CD8-positive, alpha-beta memory T cell (primary cell): ENCODE results near the gene CELA3A. TPM values are rescaled to one million over a fixed set of nuclear protein-coding genes. Genes with fewer than 3 reads are reported as not detected.

Experiments used
- CTCF ChIA-PET: fragments of 350-600 bp; sonication (Branson Sonifier 250); formaldehyde crosslinking; loops from one replicate; lab custom pipeline; 2021; ENCODE audit warnings: antibody characterized with exemption; lab: Charles Lee
- POLR2A ChIA-PET: fragments of 350-600 bp; sonication (Branson Sonifier 250); formaldehyde crosslinking; loops from one replicate; lab custom pipeline; 2021; ENCODE audit warnings: antibody characterized with exemption; lab: Charles Lee
- DNase-seq, 5 donors: peaks; one replicate each; pipeline versions ENCODE4 v3.0.0 to v3.0.0-alpha.2; 2020 to 2022; ENCODE audit warnings: mixed read lengths in 1 of 5
- H3K27ac ChIP-seq: one replicate; pipeline ENCODE4 v1.7.0; 2013; ENCODE audit warnings: low read depth, mild to moderate bottlenecking, low read length, moderate library complexity
- H3K27me3 ChIP-seq: 2 replicates; pipeline ENCODE4 v1.7.0; 2013; ENCODE audit warnings: low read length, mild to moderate bottlenecking; ENCODE audit not compliant: insufficient read depth, poor library complexity, severe bottlenecking
- H3K36me3 ChIP-seq: 2 replicates; pipeline ENCODE4 v1.7.0; 2013; ENCODE audit warnings: mild to moderate bottlenecking, low read length, moderate library complexity; ENCODE audit not compliant: insufficient read depth
- H3K4me1 ChIP-seq: 2 replicates; pipeline ENCODE4 v1.7.0; 2013; ENCODE audit warnings: mild to moderate bottlenecking, low read length, moderate library complexity; ENCODE audit not compliant: insufficient read depth
- H3K4me3 ChIP-seq: 2 replicates; pipeline ENCODE4 v1.7.0; 2013; ENCODE audit warnings: mild to moderate bottlenecking, low read length
- H3K9me3 ChIP-seq: 2 replicates; pipeline ENCODE4 v1.7.0; 2013; ENCODE audit warnings: mild to moderate bottlenecking, low read length
- H3K27ac Mint-ChIP-seq, 8 donors: one replicate each; pipeline ENCODE4 v1.8.0; 2020 to 2021; ENCODE audit warnings: mixed read lengths in 8 of 8, mild to moderate bottlenecking in 6 of 8, inconsistent platforms in 3 of 8, moderate library complexity in 3 of 8
- H3K27me3 Mint-ChIP-seq, 2 donors: one replicate each; pipeline ENCODE4 v1.8.0; 2020 to 2021; ENCODE audit warnings: mixed read lengths in 2 of 2, mild to moderate bottlenecking in 1 of 2, moderate library complexity in 1 of 2
- H3K36me3 Mint-ChIP-seq, 3 donors: one replicate each; pipeline ENCODE4 v1.8.0; 2020 to 2021; ENCODE audit warnings: mixed read lengths in 3 of 3, inconsistent platforms in 1 of 3, mild to moderate bottlenecking in 1 of 3
- H3K4me1 Mint-ChIP-seq, 3 donors: one replicate each; pipeline ENCODE4 v1.8.0; 2020 to 2021; ENCODE audit warnings: mixed read lengths in 3 of 3, inconsistent platforms in 1 of 3, mild to moderate bottlenecking in 1 of 3
- H3K4me3 Mint-ChIP-seq, 7 donors: one replicate each; pipeline ENCODE4 v1.8.0; 2020 to 2021; ENCODE audit warnings: mixed read lengths in 7 of 7, mild to moderate bottlenecking in 6 of 7, moderate library complexity in 4 of 7, inconsistent platforms in 2 of 7
- H3K9me3 Mint-ChIP-seq, 5 donors: one replicate each; pipeline ENCODE4 v1.8.0; 2020 to 2022; ENCODE audit warnings: mixed read lengths in 5 of 5, mild to moderate bottlenecking in 3 of 5, moderate library complexity in 2 of 5, inconsistent platforms in 1 of 5
- polyA plus RNA-seq: library from polyadenylated mRNA; unstranded; fragments of 300-500 nt; fragmentation: Illumina TruSeq; gene quantifications from one replicate; pipeline ENCODE4 v1.2.3, GENCODE V29; 2021
- total RNA-seq, 2 experiments: library from RNA; stranded (reverse); gene quantifications; one replicate each; pipeline ENCODE4 v1.2.3, GENCODE V29; 2021

Gene CELA3A
- total and polyA plus RNA-seq, 3 experiments from 2014 or later = not detected

DNA sequence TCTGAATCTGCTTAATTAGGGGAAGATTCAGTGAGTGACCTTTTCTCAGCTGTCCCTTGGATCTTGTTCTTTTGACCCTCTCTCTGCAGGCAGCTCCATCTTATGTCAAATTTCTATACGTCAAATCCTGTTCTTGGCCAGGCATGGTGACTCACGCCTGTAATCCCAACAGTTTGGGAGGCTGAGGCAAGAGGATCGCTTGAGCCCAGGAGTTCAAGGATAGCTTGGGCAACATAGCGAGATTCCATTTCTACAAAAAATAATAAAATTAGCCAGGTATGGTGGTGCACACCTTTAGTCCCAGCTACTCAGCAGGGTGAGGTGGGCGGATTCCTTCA is 38.8 kb downstream of the CELA3A start:
- peaks cover 48 to 62% (median 59%) of the 10 kb centered on the region in 3 donors for H3K4me1 Mint-ChIP-seq
- H3K36me3 Mint-ChIP-seq = peaks cover 0 to 3% (median 2%) of the 10 kb centered on the region in 3 donors

DNA sequence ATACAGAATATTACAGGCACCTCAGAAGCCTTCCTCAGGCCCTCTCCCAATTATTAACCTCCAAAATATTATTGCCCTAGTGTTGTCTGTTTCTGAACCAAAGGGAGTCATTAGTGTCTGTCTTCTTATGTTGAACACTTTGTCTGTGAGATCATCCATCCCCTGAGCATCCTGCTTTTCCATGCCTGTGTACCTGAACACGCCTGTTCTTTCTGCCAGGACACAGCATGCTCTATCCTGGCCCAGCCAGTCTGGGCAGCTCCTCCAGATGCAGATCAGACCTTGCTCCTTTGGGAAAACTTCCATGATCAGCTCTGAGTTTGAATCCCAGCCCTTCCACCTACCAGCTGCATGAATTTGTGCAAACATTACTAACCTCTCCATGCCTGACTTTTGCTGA is 40.0 kb downstream of the CELA3A start:
- H3K4me3 ChIP-seq = no peak overlapping the region
- H3K4me3 Mint-ChIP-seq = peak overlapping the region in 4 of 7 donors; percentile 15 to 58 (median 41)
- peak overlapping the region; percentile 30 to 99 (median 96) for H3K27ac Mint-ChIP-seq
- no peaks in the 10 kb centered on the region for H3K9me3 Mint-ChIP-seq
- H3K4me1 ChIP-seq = peaks cover 74% of the 10 kb centered on the region
- no peaks in the 10 kb centered on the region for H3K36me3 ChIP-seq
- peaks cover 0 to 5% (median 5%) of the 10 kb centered on the region in 3 donors for H3K36me3 Mint-ChIP-seq
- peaks cover 50 to 69% (median 66%) of the 10 kb centered on the region in 3 donors for H3K4me1 Mint-ChIP-seq
- no peak for DNase-seq
- ChIA-PET POLR2A (interaction anchor here (4.6 kb wide), 1 partner anchor 11 kb away, joined by 90 read pairs; the partner anchor contains the start of gene CDC42), CTCF (interaction anchor here (1.0 to 5.4 kb wide), 2 partner anchors 11 to 17 kb away, joined by 3 to 58 read pairs; partner anchors contain the start of gene CDC42)
- H3K9me3 ChIP-seq = no peaks in the 10 kb centered on the region
- no peak overlapping the region for H3K27ac ChIP-seq
- no peaks in the 10 kb centered on the region for H3K27me3 Mint-ChIP-seq
- no peaks in the 10 kb centered on the region for H3K27me3 ChIP-seq

More for the DNA sequence above, 38.8 kb downstream of the CELA3A start:
- H3K4me3 Mint-ChIP-seq = peak overlapping the region; percentile 63 to 85 (median 81)
- H3K27me3 Mint-ChIP-seq = no peaks in the 10 kb centered on the region
- Histone ChIP-seq H3K27ac (peak overlapping the region; percentile 84), H3K27me3 (no peaks in the 10 kb centered on the region), H3K4me1 (peaks cover 72% of the 10 kb centered on the region), H3K36me3 (no peaks in the 10 kb centered on the region), H3K9me3 (no peaks in the 10 kb centered on the region), H3K4me3 (peak overlapping the region; percentile 30)
- ChIA-PET CTCF (interaction anchor here (0.7 to 5.4 kb wide), 8 partner anchors 9 to 258 kb away, joined by 3 to 58 read pairs (median 4); partner anchors contain the start of gene CDC42), POLR2A (interaction anchor here (1.0 to 5.1 kb wide), 6 partner anchors 9 to 65 kb away, joined by 4 to 90 read pairs (median 6); partner anchors contain the start of gene CDC42)
- H3K27ac Mint-ChIP-seq = peak overlapping the region; percentile 97 to 99 (median 99)
- H3K9me3 Mint-ChIP-seq = no peaks in the 10 kb centered on the region
- no peak for DNase-seq

DNA sequence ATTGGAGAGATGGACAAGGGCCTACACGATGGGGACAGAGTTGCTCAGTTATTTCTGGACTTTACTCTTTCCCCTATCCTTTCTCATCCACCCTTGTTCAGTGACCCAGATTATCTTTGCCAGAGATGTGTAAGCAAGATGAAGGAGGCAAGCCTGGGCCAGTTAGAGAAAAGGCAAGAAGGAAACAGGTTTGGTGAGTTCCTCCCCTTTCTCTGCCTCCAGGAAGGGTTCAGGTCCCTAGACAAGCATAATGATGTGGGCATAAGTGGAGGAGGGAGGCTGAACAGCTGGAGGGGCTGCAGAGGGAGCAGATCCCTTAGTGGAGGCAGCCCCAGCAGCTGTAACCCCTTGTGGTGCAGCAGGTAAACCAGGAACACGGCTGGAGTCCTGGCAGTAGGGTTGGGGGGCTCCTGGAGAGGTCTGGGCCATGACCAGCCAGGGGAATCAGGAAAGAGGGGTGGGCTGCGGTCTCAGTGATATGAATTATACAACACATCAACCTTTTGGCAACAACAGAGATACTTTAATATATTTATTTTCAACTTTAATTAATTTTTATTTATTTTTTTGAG is 41.8 kb downstream of the CELA3A start:
- H3K36me3 ChIP-seq = no peaks in the 10 kb centered on the region
- ChIA-PET CTCF (interaction anchor here (1.4 kb wide), 1 partner anchor 19 kb away, joined by 3 read pairs; no protein-coding TSS in a partner anchor), POLR2A (no interaction called here)
- peaks cover 60% of the 10 kb centered on the region for H3K4me1 ChIP-seq
- Mint-ChIP-seq H3K27me3 (no peaks in the 10 kb centered on the region), H3K36me3 (peaks cover 0 to 5% (median 4%) of the 10 kb centered on the region in 3 donors), H3K9me3 (no peaks in the 10 kb centered on the region), H3K4me3 (peak overlapping the region in 1 of 7 donors; percentile 15), H3K4me1 (peaks cover 45 to 64% (median 59%) of the 10 kb centered on the region in 3 donors), H3K27ac (peak overlapping the region; percentile 41 to 97 (median 92))
- no peak overlapping the region for H3K4me3 ChIP-seq
- H3K9me3 ChIP-seq = no peaks in the 10 kb centered on the region
- DNase-seq = no peak
- H3K27ac ChIP-seq = no peak overlapping the region
- no peaks in the 10 kb centered on the region for H3K27me3 ChIP-seq

DNA sequence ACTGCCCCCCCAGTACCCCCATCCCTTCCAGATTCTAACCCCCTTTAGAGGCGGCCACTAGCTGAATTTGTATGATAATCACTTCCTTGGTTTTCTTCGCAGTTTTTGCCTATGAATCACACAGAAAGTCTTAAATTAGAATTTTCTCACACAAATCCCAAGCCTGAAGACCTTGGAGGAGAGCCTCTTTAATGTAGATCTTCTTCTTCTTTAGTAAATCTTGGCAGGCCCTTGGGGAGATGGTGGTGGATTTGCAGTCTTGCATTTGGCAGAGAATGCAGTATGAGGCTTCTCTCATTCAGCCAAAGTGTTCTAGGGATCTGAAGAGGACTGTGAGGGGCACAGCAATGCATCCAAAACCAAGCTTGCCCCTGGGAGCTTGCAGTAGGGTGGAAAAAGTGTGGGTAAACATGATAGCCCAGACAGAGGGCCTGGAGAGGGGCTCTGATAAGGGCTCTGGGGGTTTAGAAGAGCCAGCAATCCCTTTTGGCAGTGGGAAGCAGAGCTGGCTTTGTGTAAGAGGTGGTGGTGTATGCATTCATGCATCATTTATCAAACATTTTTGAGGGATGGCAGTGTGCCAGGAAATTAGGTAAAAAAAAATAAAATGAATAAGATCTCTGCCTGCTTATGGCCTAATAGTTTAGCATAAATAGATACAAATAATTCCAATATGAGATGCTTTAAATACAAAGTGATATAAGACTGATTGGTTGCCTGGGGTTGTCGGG is 43.4 kb downstream of the CELA3A start:
- Histone ChIP-seq H3K27ac (no peak overlapping the region), H3K4me3 (no peak overlapping the region), H3K36me3 (no peaks in the 10 kb centered on the region), H3K27me3 (no peaks in the 10 kb centered on the region), H3K9me3 (no peaks in the 10 kb centered on the region), H3K4me1 (peaks cover 58% of the 10 kb centered on the region)
- DNase-seq = no peak
- CTCF ChIA-PET = no interaction called here
- H3K27me3 Mint-ChIP-seq = no peaks in the 10 kb centered on the region
- peaks cover 44 to 64% (median 59%) of the 10 kb centered on the region in 3 donors for H3K4me1 Mint-ChIP-seq
- peaks cover 0 to 5% (median 4%) of the 10 kb centered on the region in 3 donors for H3K36me3 Mint-ChIP-seq
- H3K9me3 Mint-ChIP-seq = no peaks in the 10 kb centered on the region
- POLR2A ChIA-PET = interaction anchor here (0.6 to 1.1 kb wide), 2 partner anchors 7 to 19 kb away, joined by 3 read pairs; no protein-coding TSS in a partner anchor
- peak overlapping the region in 1 of 7 donors; percentile 46 for H3K4me3 Mint-ChIP-seq
- peak overlapping the region in 6 of 8 donors; percentile 22 to 84 (median 57) for H3K27ac Mint-ChIP-seq

DNA sequence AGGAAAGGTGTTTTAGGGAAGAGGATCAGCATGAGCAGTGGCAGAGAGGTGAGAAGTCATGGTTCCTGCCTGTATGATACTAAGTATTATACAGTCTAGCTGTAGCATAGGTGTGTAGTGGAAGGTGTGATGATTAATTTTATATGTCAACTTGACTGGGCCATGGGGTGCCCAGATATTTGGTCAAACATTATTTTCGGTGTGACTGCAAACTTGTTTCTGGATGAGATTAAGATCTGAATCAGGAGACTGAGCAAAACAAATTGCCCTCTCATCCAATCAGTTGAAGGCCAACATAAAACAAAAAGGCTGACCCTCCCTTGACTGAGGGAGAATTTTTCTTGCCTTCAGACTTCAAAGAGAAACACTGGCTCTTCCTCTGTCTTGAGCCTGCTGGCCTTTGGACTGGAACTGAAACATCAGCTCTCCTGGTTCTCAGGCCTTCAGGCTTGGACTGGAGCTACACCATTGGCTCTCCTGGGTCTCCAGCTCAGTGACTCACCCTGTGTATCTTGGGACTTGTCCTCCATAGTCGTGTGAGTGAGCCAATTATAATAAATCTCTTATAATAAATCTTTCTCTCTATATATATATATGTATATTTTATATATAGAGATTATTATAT is 44.3 kb downstream of the CELA3A start:
- Histone ChIP-seq H3K4me3 (no peak overlapping the region), H3K36me3 (no peaks in the 10 kb centered on the region), H3K27ac (no peak overlapping the region), H3K9me3 (no peaks in the 10 kb centered on the region), H3K27me3 (no peaks in the 10 kb centered on the region), H3K4me1 (peaks cover 50% of the 10 kb centered on the region)
- no peak for DNase-seq
- CTCF ChIA-PET = no interaction called here
- H3K27me3 Mint-ChIP-seq = no peaks in the 10 kb centered on the region
- H3K4me3 Mint-ChIP-seq = peak overlapping the region in 2 of 7 donors; percentile 2 to 46
- H3K4me1 Mint-ChIP-seq = peaks cover 37 to 60% (median 51%) of the 10 kb centered on the region in 3 donors
- peaks cover 0 to 5% (median 4%) of the 10 kb centered on the region in 3 donors for H3K36me3 Mint-ChIP-seq
- H3K27ac Mint-ChIP-seq = peak overlapping the region in 6 of 8 donors; percentile 22 to 84 (median 52)
- POLR2A ChIA-PET = interaction anchor here (1.1 kb wide), 1 partner anchor 20 kb away, joined by 3 read pairs; no protein-coding TSS in a partner anchor
- H3K9me3 Mint-ChIP-seq = no peaks in the 10 kb centered on the region

DNA sequence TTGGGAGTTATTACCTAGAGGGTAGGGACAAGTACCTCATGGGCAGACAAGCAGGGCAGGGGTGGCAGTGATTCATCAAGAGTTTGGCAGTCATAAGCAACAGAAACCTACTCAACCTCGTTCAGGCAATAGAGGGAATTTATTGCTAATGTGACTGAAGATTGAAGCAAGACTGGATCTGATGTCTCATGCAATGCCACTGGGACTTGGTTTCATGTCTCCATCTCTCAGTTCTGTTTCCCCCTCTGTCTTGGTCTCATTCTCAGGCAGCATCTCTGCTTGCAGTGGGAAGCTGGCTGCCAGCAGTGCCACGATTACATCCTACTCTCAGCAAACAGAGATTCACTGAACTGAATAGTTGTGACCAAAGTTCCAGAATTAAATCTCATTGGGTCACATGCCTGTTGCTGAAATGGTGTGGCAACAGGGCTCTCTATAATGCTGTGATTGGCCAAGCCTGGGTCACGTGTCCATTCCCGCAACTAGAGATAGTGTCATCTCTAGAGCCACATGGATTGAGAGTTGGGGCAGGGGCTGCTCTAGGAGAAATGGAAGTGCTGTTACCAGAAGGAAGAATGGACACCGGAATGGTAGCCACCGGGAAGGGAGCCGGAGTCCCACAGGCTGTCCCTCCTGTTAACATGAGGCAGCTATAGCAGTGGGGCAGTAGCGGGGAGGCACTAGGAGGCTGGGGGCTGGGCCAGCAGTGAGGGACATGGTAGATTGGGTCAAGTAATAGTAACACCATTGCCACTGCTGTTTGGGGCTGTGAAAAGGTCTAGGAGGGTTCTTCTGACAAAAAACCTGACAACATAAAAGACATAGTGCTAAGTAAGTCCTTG is 47.1 kb downstream of the CELA3A start:
- ChIA-PET POLR2A (interaction anchor here (0.6 to 1.3 kb wide), 3 partner anchors 9 to 65 kb away, joined by 4 read pairs; no protein-coding TSS in a partner anchor), CTCF (interaction anchor here (1.2 to 7.4 kb wide), 2 partner anchors 9 to 20 kb away, joined by 3 to 42 read pairs; no protein-coding TSS in a partner anchor)
- Mint-ChIP-seq H3K27me3 (peaks cover 0 to 2% of the 10 kb centered on the region in 2 donors), H3K9me3 (peaks cover 0 to 3% (median 0%) of the 10 kb centered on the region in 5 donors), H3K27ac (peak overlapping the region in 2 of 8 donors; percentile 19 to 23), H3K4me3 (peak overlapping the region in 2 of 7 donors; percentile 2 to 66), H3K36me3 (peaks cover 5 to 6% (median 6%) of the 10 kb centered on the region in 3 donors), H3K4me1 (peaks cover 31 to 52% (median 46%) of the 10 kb centered on the region in 3 donors)
- no peaks in the 10 kb centered on the region for H3K27me3 ChIP-seq
- no peak for DNase-seq
- H3K4me1 ChIP-seq = peaks cover 30% of the 10 kb centered on the region
- H3K27ac ChIP-seq = peak overlapping the region; percentile 16
- no peaks in the 10 kb centered on the region for H3K36me3 ChIP-seq
- no peak overlapping the region for H3K4me3 ChIP-seq
- H3K9me3 ChIP-seq = no peaks in the 10 kb centered on the region

DNA sequence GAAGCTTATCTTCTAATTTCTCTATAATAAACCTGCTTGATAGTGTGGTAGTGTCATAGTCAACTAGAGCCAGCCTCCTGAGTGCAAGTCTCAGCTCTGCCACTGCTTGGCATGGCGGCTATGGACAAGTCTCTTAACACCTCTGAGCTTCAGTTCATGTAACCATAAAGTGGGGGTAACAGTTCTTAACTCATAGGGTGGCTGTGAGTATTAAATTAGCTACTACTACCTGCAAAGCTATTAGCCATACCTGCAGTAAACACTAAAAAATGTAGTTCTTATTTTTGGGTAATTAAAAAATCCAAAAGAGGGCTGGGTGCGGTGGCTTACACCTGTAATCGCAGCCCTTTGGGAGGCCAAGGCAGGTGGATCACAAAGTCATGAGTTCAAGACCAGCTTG is 48.9 kb downstream of the CELA3A start:
- Mint-ChIP-seq H3K9me3 (peaks cover 0 to 3% (median 0%) of the 10 kb centered on the region in 5 donors), H3K27me3 (peaks cover 0 to 2% of the 10 kb centered on the region in 2 donors), H3K4me1 (peaks cover 33 to 54% (median 51%) of the 10 kb centered on the region in 3 donors), H3K36me3 (peaks cover 3 to 19% (median 6%) of the 10 kb centered on the region in 3 donors), H3K4me3 (peak overlapping the region in 1 of 7 donors; percentile 45), H3K27ac (peak overlapping the region in 3 of 8 donors; percentile 32 to 66 (median 36))
- Histone ChIP-seq H3K4me3 (no peak overlapping the region), H3K4me1 (peaks cover 32% of the 10 kb centered on the region), H3K9me3 (no peaks in the 10 kb centered on the region), H3K27ac (no peak overlapping the region), H3K27me3 (no peaks in the 10 kb centered on the region), H3K36me3 (no peaks in the 10 kb centered on the region)
- DNase-seq = no peak
- CTCF ChIA-PET = interaction anchor here (0.6 to 8.5 kb wide), 4 partner anchors 11 to 477 kb away, joined by 3 to 77 read pairs (median 22); no protein-coding TSS in a partner anchor
- POLR2A ChIA-PET = interaction anchor here (1.3 to 4.0 kb wide), 2 partner anchors 10 to 11 kb away, joined by 4 to 90 read pairs; no protein-coding TSS in a partner anchor
